HCT116 (cell line): ENCODE measurements around the gene PCMT1. TPM values are rescaled to one million over a fixed set of nuclear protein-coding genes. Genes with fewer than 3 reads are reported as not detected.

Experiments used
- ATAC-seq: fragments of 200-7000 bp; cut with Tn5 transposase; 2 replicates; pipeline ENCODE4 v1.9.1; 2020; ENCODE audit warnings: mild to moderate bottlenecking, moderate library complexity
- BruUV-seq: library from RNA; stranded (reverse); fragments of 400-500 nt; replicated peaks from 2 replicates; lab custom pipeline; 2021; lab: Mats Ljungman, UMichigan
- CTCF ChIA-PET: fragments of 300-600 bp; sonication (Branson Sonifier 250); formaldehyde crosslinking; loops from one replicate; lab custom pipeline; 2021; ENCODE audit warnings: antibody characterized with exemption; lab: Charles Lee
- POLR2A ChIA-PET: fragments of 300-600, 350-600 bp; sonication (Branson Sonifier 250); formaldehyde crosslinking; loops from one replicate; lab custom pipeline; 2021; ENCODE audit warnings: antibody characterized with exemption; lab: Charles Lee
- RAD21 ChIA-PET, 2 experiments: fragments of 300-600 bp; sonication (Branson Sonifier 250); formaldehyde crosslinking; loops; one replicate each; lab custom pipeline; 2023; ENCODE audit warnings: low total read pairs in 2 of 2; ENCODE audit not compliant: uncharacterized antibody in 2 of 2, unreplicated experiment in 2 of 2, low non-redundant PET in 1 of 2; lab: Charles Lee
- DNase-seq: peaks from one replicate; pipeline ENCODE4 v3.0.0-alpha.2; 2010; ENCODE audit warnings: low read depth, low spot score
- H2AFZ ChIP-seq: fragments of 200-600 bp; shearing (Covaris generic), sonication (generic); 2 replicates; pipeline ENCODE4 v1.6.1; 2017; ENCODE audit warnings: low read depth, mixed run types, mixed read lengths, antibody characterized with exemption, low read length; ENCODE audit not compliant: poor library complexity, severe bottlenecking
- H3K27ac ChIP-seq: 2 replicates; pipeline ENCODE4 v1.5.1; 2012; ENCODE audit warnings: low read depth, low read length
- H3K27me3 ChIP-seq: fragments of 200-600 bp; sonication (generic); 2 replicates; pipeline ENCODE4 v1.6.1; 2016; ENCODE audit warnings: mixed run types, low read length, mixed read lengths; ENCODE audit not compliant: insufficient read depth
- H3K36me3 ChIP-seq, 2 experiments: fragments of 200-500 bp in 1 of 2; fragments of 200-600 bp in 1 of 2; sonication (Bioruptor generic) in 1 of 2; sonication (generic) in 1 of 2; 2 replicates each; pipeline versions ENCODE4 v1.5.1 to v1.6.1; 2014 to 2016; ENCODE audit warnings: low read length in 2 of 2, inconsistent platforms in 1 of 2, mixed read lengths in 1 of 2, mixed run types in 1 of 2; ENCODE audit not compliant: insufficient read depth in 2 of 2, control insufficient read depth in 1 of 2
- H3K4me1 ChIP-seq, 2 experiments: fragments of 200-600 bp in 1 of 2; sonication (generic) in 1 of 2; 2 replicates each; pipeline versions ENCODE4 v1.5.1 to v1.6.1; 2012 to 2017; ENCODE audit warnings: low read length in 2 of 2, inconsistent platforms in 1 of 2, mild to moderate bottlenecking in 1 of 2, mixed read lengths in 1 of 2, mixed run types in 1 of 2, moderate library complexity in 1 of 2; ENCODE audit not compliant: insufficient read depth in 2 of 2, control insufficient read depth in 1 of 2
- H3K4me2 ChIP-seq: fragments of 200-600 bp; sonication (generic); 2 replicates; pipeline ENCODE4 v1.6.1; 2017; ENCODE audit warnings: mixed run types, low read length, mixed read lengths
- H3K4me3 ChIP-seq, 2 experiments: fragments of 200-600 bp in 1 of 2; sonication (generic) in 1 of 2; replicated peaks in 1 of 2; 2 replicates each; pipeline ENCODE4 v1.5.1; 2011 to 2016; ENCODE audit warnings: low read length in 2 of 2, control low read depth in 1 of 2, low read depth in 1 of 2, mild to moderate bottlenecking in 1 of 2, mixed read lengths in 1 of 2, mixed run types in 1 of 2
- H3K79me2 ChIP-seq: fragments of 200-600 bp; sonication (generic); 2 replicates; pipeline ENCODE4 v1.6.1; 2017; ENCODE audit warnings: mild to moderate bottlenecking, mixed run types, low read length, moderate library complexity, mixed read lengths; ENCODE audit not compliant: insufficient read depth
- H3K9ac ChIP-seq: fragments of 200-600 bp; sonication (generic); 2 replicates; pipeline ENCODE4 v1.6.1; 2016; ENCODE audit warnings: low read length, mixed read lengths
- H3K9me2 ChIP-seq: fragments of 200-600 bp; sonication (generic), shearing (Covaris generic); 2 replicates; pipeline ENCODE4 v1.6.1; 2017; ENCODE audit warnings: mixed run types, mild to moderate bottlenecking, moderate library complexity; ENCODE audit not compliant: insufficient read depth
- H3K9me3 ChIP-seq, 2 experiments: fragments of 200-500 bp in 1 of 2; fragments of 200-600 bp in 1 of 2; sonication (Bioruptor generic) in 1 of 2; sonication (generic) in 1 of 2; 2 replicates each; pipeline ENCODE4 v1.6.1; 2014 to 2017; ENCODE audit warnings: low read length in 2 of 2, mixed read lengths in 2 of 2, inconsistent platforms in 1 of 2, low read depth in 1 of 2, mild to moderate bottlenecking in 1 of 2, mixed run types in 1 of 2, moderate library complexity in 1 of 2; ENCODE audit not compliant: control insufficient read depth in 1 of 2, insufficient read depth in 1 of 2
- H4K20me1 ChIP-seq: fragments of 200-600 bp; sonication (generic), shearing (Covaris generic); 2 replicates; pipeline ENCODE4 v1.6.1; 2017; ENCODE audit warnings: mixed run types, mild to moderate bottlenecking, moderate library complexity; ENCODE audit not compliant: insufficient read depth
- CBX3 ChIP-seq: IDR thresholded peaks from 2 replicates; pipeline ENCODE4 v1.6.1; 2012; ENCODE audit warnings: low read depth
- CEBPB ChIP-seq: IDR thresholded peaks from 2 replicates; pipeline ENCODE4 v1.6.1; 2012; ENCODE audit warnings: low read depth
- CTCF ChIP-seq, 3 experiments: fragments of 200-600 bp in 1 of 3; sonication (generic) in 1 of 3; IDR thresholded peaks in 2 of 3; conservative IDR thresholded peaks in 1 of 3; 2 replicates each; pipeline ENCODE4 v1.5.1; 2012 to 2017; ENCODE audit warnings: low read depth in 2 of 3, low read length in 2 of 3, antibody characterized with exemption in 1 of 3, borderline replicate concordance in 1 of 3, control low read depth in 1 of 3, mild to moderate bottlenecking in 1 of 3, mixed read lengths in 1 of 3, mixed run types in 1 of 3, moderate library complexity in 1 of 3; ENCODE audit not compliant: insufficient read depth in 1 of 3
- EGR1 ChIP-seq: IDR thresholded peaks from 2 replicates; pipeline ENCODE4 v1.6.1; 2012; ENCODE audit warnings: low read depth
- EZH2 ChIP-seq: fragments of 200-600 bp; sonication (generic); IDR thresholded peaks from 2 replicates; pipeline ENCODE4 v1.6.1; 2017; ENCODE audit warnings: antibody characterized with exemption, mixed run types
- EZH2phosphoT487 ChIP-seq: fragments of 200-600 bp; IDR thresholded peaks from 2 replicates; pipeline ENCODE4 v1.6.1; 2018; ENCODE audit warnings: antibody characterized with exemption, borderline replicate concordance
- FOSL1 ChIP-seq: IDR thresholded peaks from 2 replicates; pipeline ENCODE4 v1.6.1; 2012; ENCODE audit warnings: low read depth
- JUND ChIP-seq: IDR thresholded peaks from 2 replicates; pipeline ENCODE4 v1.6.1; 2012
- POLR2AphosphoS5 ChIP-seq: IDR thresholded peaks from 2 replicates; pipeline ENCODE4 v1.6.1; 2011; ENCODE audit warnings: mild to moderate bottlenecking, low read depth, low read length, moderate library complexity
- RAD21 ChIP-seq: IDR thresholded peaks from 2 replicates; pipeline ENCODE4 v1.6.1; 2012; ENCODE audit warnings: low read depth, mild to moderate bottlenecking
- SP1 ChIP-seq: IDR thresholded peaks from 2 replicates; pipeline ENCODE4 v1.6.1; 2012; ENCODE audit warnings: low read depth
- TCF7L2 ChIP-seq: IDR thresholded peaks from 2 replicates; pipeline ENCODE4 v1.7.0; 2011; ENCODE audit warnings: borderline replicate concordance, inconsistent platforms; ENCODE audit not compliant: insufficient read depth, insufficient read length; ENCODE audit errors: extremely low read depth
- YY1 ChIP-seq: IDR thresholded peaks from 2 replicates; pipeline ENCODE4 v1.6.1; 2011; ENCODE audit warnings: low read length, low read depth, moderate library complexity, mild to moderate bottlenecking; ENCODE audit not compliant: insufficient replicate concordance; ENCODE audit errors: extremely low read depth
- ZBTB33 ChIP-seq: IDR thresholded peaks from 2 replicates; pipeline ENCODE4 v1.6.1; 2011; ENCODE audit warnings: mild to moderate bottlenecking, low read length, moderate library complexity; ENCODE audit not compliant: insufficient replicate concordance; ENCODE audit errors: extremely low read depth
- ZNF274 ChIP-seq: fragments of 200-500 bp; sonication (Bioruptor generic); IDR thresholded peaks from 2 replicates; pipeline ENCODE4 v1.6.1; 2014; ENCODE audit warnings: mild to moderate bottlenecking, low read depth, low read length, inconsistent platforms
- intact Hi-C: fragments of 100-400 bp; cut with micrococcal nuclease; formaldehyde crosslinking; loops from 2 replicates; pipeline ENCODE4 v1.10.0; 2022
- total RNA-seq: library from RNA; stranded (reverse); gene quantifications from one replicate; pipeline ENCODE4 v1.2.1, GENCODE V29; 2021; ENCODE audit not compliant: unreplicated experiment
- TF ChIP-seq, protein P1 (sequence below): IDR thresholded peaks from 2 replicates; pipeline ENCODE4 v1.6.1; 2012
- TF ChIP-seq, protein P2 (sequence below): IDR thresholded peaks from 2 replicates; pipeline ENCODE4 v1.6.1; 2012

PCMT1 gene
- total RNA-seq, 1 experiment from 2014 or later = 86.9 TPM

DNA sequence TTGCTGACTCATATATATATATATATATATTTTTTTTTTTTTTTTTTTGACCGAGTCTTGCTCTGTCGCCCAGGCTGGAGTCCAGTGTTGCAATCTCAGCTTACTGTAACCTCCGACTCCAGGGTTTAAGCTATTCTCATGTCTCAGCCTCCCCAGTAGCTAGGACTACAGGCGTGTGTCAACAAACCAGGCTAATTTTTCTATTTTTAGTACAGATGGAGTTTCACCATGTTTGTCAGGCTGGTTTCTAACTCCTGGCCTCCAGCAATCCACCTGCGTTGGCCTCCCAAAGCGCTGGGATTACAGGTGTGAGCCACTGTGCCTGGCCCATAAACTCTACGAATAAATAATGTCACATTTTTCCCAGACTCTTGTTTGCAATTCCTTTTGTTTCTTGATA is 109.8 kb downstream of the PCMT1 start:
- TF ChIP-seq POLR2AphosphoS5 = no peak
- TF ChIP-seq CBX3 = no peak
- no peak for TF ChIP-seq ZBTB33
- TF ChIP-seq CEBPB = no peak
- TF ChIP-seq JUND = no peak
- TF ChIP-seq, protein P1, sequence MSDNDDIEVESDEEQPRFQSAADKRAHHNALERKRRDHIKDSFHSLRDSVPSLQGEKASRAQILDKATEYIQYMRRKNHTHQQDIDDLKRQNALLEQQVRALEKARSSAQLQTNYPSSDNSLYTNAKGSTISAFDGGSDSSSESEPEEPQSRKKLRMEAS = no peak
- TF ChIP-seq EGR1 = no peak
- TF ChIP-seq YY1 = no peak
- TF ChIP-seq, protein P2, sequence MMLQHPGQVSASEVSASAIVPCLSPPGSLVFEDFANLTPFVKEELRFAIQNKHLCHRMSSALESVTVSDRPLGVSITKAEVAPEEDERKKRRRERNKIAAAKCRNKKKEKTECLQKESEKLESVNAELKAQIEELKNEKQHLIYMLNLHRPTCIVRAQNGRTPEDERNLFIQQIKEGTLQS = no peak
- TF ChIP-seq TCF7L2 = no peak
- TF ChIP-seq ZNF274 = no peak
- TF ChIP-seq EZH2 = no peak
- TF ChIP-seq FOSL1 = no peak
- no peak for TF ChIP-seq EZH2phosphoT487
- TF ChIP-seq CTCF (IDR thresholded peaks at IDR 0.05 in 2 of 3, conservative IDR thresholded peaks at IDR 0.05 in 1 of 3; ENCODE audit: borderline replicate concordance in 1 of 3, insufficient read depth in 1 of 3, low read depth in 2 of 3, low read length in 2 of 3) = no peak
- no peak for TF ChIP-seq RAD21
- TF ChIP-seq SP1 = no peak
- Histone ChIP-seq H3K36me3 (no peaks in the 10 kb centered on the region), H3K79me2 (peaks cover 23% of the 10 kb centered on the region), H3K27ac (no peak overlapping the region), H2AFZ (no peak overlapping the region), H4K20me1 (no peaks in the 10 kb centered on the region), H3K27me3 (no peaks in the 10 kb centered on the region), H3K9me3 (no peaks in the 10 kb centered on the region), H3K9me2 (no peaks in the 10 kb centered on the region), H3K4me1 (peaks cover 38 to 56% of the 10 kb centered on the region in 2 experiments), H3K9ac (no peak overlapping the region), H3K4me3 (no peak overlapping the region), H3K4me2 (no peak overlapping the region)
- CTCF ChIA-PET = no interaction called here
- DNase-seq = no peak
- no peak for ATAC-seq
- intact Hi-C loops = no loop called here
- no TSS peak for BruUV-seq
- POLR2A ChIA-PET = no interaction called here
- RAD21 ChIA-PET = no interaction called here
